Fibroblast of lung (primary cell): ENCODE data around the gene FDX1. TPM values are rescaled to one million over a fixed set of nuclear protein-coding genes. Genes with fewer than 3 reads are reported as not detected.
A peak's percentile ranks its signal among the peaks of the same experiment; 100 is the strongest.
"Not testable (repeated sequence)": the region's sequence is repeated elsewhere in the genome, so short reads cannot be mapped to it uniquely, and the experiment has no call there.

ENCODE experiments used
- DNase-seq, 2 donors: peaks; one replicate each; pipeline versions ENCODE4 v3.0.0 to v3.0.0-alpha.2; 2010; ENCODE audit warnings: low read depth in 2 of 2
- H2AFZ ChIP-seq: 2 replicates; pipeline ENCODE4 v1.5.1; 2012; ENCODE audit warnings: low read length, control low read depth, inconsistent platforms
- H3K27ac ChIP-seq: 2 replicates; pipeline ENCODE4 v1.5.1; 2011; ENCODE audit warnings: low read length, control low read depth; ENCODE audit not compliant: insufficient read depth
- H3K27me3 ChIP-seq: 2 replicates; pipeline ENCODE4 v1.5.1; 2011; ENCODE audit warnings: mild to moderate bottlenecking, low read length; ENCODE audit not compliant: control insufficient read depth, insufficient read depth
- H3K36me3 ChIP-seq: 2 replicates; pipeline ENCODE4 v1.5.1; 2011; ENCODE audit warnings: low read length; ENCODE audit not compliant: control insufficient read depth, insufficient read depth
- H3K4me1 ChIP-seq: 2 replicates; pipeline ENCODE4 v1.5.1; 2011; ENCODE audit warnings: low read length; ENCODE audit not compliant: control insufficient read depth, insufficient read depth; ENCODE audit errors: extremely low read depth
- H3K4me2 ChIP-seq: 2 replicates; pipeline ENCODE4 v1.5.1; 2011; ENCODE audit warnings: low read length, control low read depth; ENCODE audit not compliant: insufficient read depth; ENCODE audit errors: extremely low read depth
- H3K4me3 ChIP-seq, 4 experiments: fragments of 200-600 bp in 1 of 4; sonication (generic) in 1 of 4; replicated peaks in 1 of 4; 2 replicates each; pipeline ENCODE4 v1.5.1; 2011 to 2016; ENCODE audit warnings: low read length in 4 of 4, low read depth in 3 of 4, mild to moderate bottlenecking in 3 of 4, control low read depth in 2 of 4, inconsistent platforms in 1 of 4, mixed read lengths in 1 of 4; ENCODE audit not compliant: insufficient read depth in 1 of 4; ENCODE audit errors: control extremely low read depth in 1 of 4
- H3K79me2 ChIP-seq: 2 replicates; pipeline ENCODE4 v1.5.1; 2012; ENCODE audit warnings: mild to moderate bottlenecking, low read length, inconsistent platforms; ENCODE audit not compliant: control insufficient read depth, insufficient read depth
- H3K9ac ChIP-seq: 2 replicates; pipeline ENCODE4 v1.5.1; 2011; ENCODE audit warnings: mild to moderate bottlenecking, low read length, control low read depth; ENCODE audit not compliant: insufficient read depth
- H3K9me3 ChIP-seq: 2 replicates; pipeline ENCODE4 v1.5.1; 2012; ENCODE audit warnings: low read depth, low read length; ENCODE audit not compliant: control insufficient read depth, insufficient read depth
- H4K20me1 ChIP-seq: 2 replicates; pipeline ENCODE4 v1.5.1; 2011; ENCODE audit warnings: low read length; ENCODE audit not compliant: control insufficient read depth, insufficient read depth; ENCODE audit errors: extremely low read depth
- CTCF ChIP-seq, 2 donors: IDR thresholded peaks in 1 of 2; conservative IDR thresholded peaks in 1 of 2; 1 replicate in 1 of 2; 2 replicates in 1 of 2; pipeline ENCODE4 v1.5.1; 2011 to 2012; ENCODE audit warnings: low read length in 2 of 2, control low read depth in 1 of 2, inconsistent platforms in 1 of 2, low read depth in 1 of 2, mild to moderate bottlenecking in 1 of 2
- EZH2 ChIP-seq: IDR thresholded peaks from 2 replicates; pipeline ENCODE4 v1.5.1; 2012; ENCODE audit warnings: low read length, control low read depth, mild to moderate bottlenecking; ENCODE audit errors: missing control alignments
- polyA minus RNA-seq: library from RNA; depleted of rRNA, polyadenylated mRNA; stranded (reverse); fragments of >200 nt; gene quantifications from 2 replicates; pipeline ENCODE4 v1.2.3, GENCODE V29; 2011; ENCODE audit warnings: low replicate concordance
- polyA plus RNA-seq, 2 donors: library from polyadenylated mRNA; depleted of rRNA in 1 of 2; stranded (reverse) in 1 of 2; unstranded in 1 of 2; fragments of >200 nt; gene quantifications; 2 replicates each; pipeline ENCODE4 v1.2.1, GENCODE V29; 2011 to 2012; ENCODE audit warnings: missing spikeins in 1 of 2
- total RNA-seq: library from RNA; depleted of rRNA; stranded (reverse); fragments of >200 nt; gene quantifications from 2 replicates; pipeline ENCODE4 v1.2.1, GENCODE V29; 2014

FDX1 gene
- total RNA-seq (9.2 and 11.4 TPM in 2 replicates), polyA plus RNA-seq (8.3 and 9.9 TPM in 2 replicates), polyA minus RNA-seq (0.30 and 0.35 TPM in 2 replicates)
- 9.1 and 12.6 TPM in 2 replicates for polyA plus RNA-seq (2012)

GRCh38 chr11:110429731-110430266 is at the start of gene FDX1:
FDX1 (plus strand) TSS chr11:110429948; CDS start chr11:110430121, 173 bp downstream.
- Histone ChIP-seq H3K79me2 (peaks cover 31% of the 10 kb centered on the region), H4K20me1 (no peaks in the 10 kb centered on the region), H2AFZ (peak within 1 kb of the TSS; percentile 79), H3K27me3 (no peaks in the 10 kb centered on the region), H3K36me3 (no peaks in the 10 kb centered on the region), H3K27ac (peak within 1 kb of the TSS; percentile 90), H3K4me2 (peak within 1 kb of the TSS; percentile 82), H3K4me1 (peaks cover 5% of the 10 kb centered on the region), H3K4me3 (peak within 1 kb of the TSS; percentile 56 to 99 (median 92)), H3K9me3 (no peaks in the 10 kb centered on the region), H3K9ac (peak within 1 kb of the TSS; percentile 86)
- TF ChIP-seq EZH2 (no peak), CTCF (conservative IDR thresholded peaks at IDR 0.05 in 1 of 2, IDR thresholded peaks at IDR 0.05 in 1 of 2; ENCODE audit: low read depth in 1 of 2, low read length in 2 of 2) (peak in 1 of 2 donors; percentile 36)
- DNase-seq, result peak; percentile 76 to 83

- Histone ChIP-seq H3K4me2 (no peak overlapping the region), H2AFZ (no peak overlapping the region), H3K9me3 (no peaks in the 10 kb centered on the region), H4K20me1 (no peaks in the 10 kb centered on the region), H3K36me3 (no peaks in the 10 kb centered on the region), H3K27ac (no peak overlapping the region), H3K4me3 (no peak overlapping the region), H3K9ac (no peak overlapping the region), H3K27me3 (no peaks in the 10 kb centered on the region), H3K79me2 (no peaks in the 10 kb centered on the region), H3K4me1 (no peaks in the 10 kb centered on the region)
- DNase-seq, result no peak
- TF ChIP-seq EZH2 (no peak), CTCF (conservative IDR thresholded peaks at IDR 0.05 in 1 of 2, IDR thresholded peaks at IDR 0.05 in 1 of 2; ENCODE audit: low read depth in 1 of 2, low read length in 2 of 2) (no peak)
These were observed 48.7 kb upstream of the FDX1 start for GRCh38 chr11:110380836-110381622.

GRCh38 chr11:110388231-110388630 is 41.5 kb upstream of the FDX1 start:
- not testable (repeated sequence) for H4K20me1 ChIP-seq, H2AFZ ChIP-seq, H3K27me3 ChIP-seq, H3K9me3 ChIP-seq, H3K27ac ChIP-seq, DNase-seq, H3K79me2 ChIP-seq, H3K36me3 ChIP-seq, H3K9ac ChIP-seq, H3K4me2 ChIP-seq, H3K4me1 ChIP-seq, H3K4me3 ChIP-seq
